Central memory CD4-positive, alpha-beta T cell (primary cell): ENCODE data around the gene KRT24.
"Not testable (repeated sequence)": the region's sequence is repeated elsewhere in the genome, so short reads cannot be mapped to it uniquely, and the experiment has no call there.

Experiments
- DNase-seq: peaks from one replicate; pipeline ENCODE4 v3.0.0; 2022
- total RNA-seq, 3 experiments: gene quantifications; one replicate each; lab custom pipeline; 2026; lab: John Stamatoyannopoulos, UW

KRT24 gene
- total RNA-seq, result 0 to 0.39 (median 0) reads per million in 3 experiments

DNA sequence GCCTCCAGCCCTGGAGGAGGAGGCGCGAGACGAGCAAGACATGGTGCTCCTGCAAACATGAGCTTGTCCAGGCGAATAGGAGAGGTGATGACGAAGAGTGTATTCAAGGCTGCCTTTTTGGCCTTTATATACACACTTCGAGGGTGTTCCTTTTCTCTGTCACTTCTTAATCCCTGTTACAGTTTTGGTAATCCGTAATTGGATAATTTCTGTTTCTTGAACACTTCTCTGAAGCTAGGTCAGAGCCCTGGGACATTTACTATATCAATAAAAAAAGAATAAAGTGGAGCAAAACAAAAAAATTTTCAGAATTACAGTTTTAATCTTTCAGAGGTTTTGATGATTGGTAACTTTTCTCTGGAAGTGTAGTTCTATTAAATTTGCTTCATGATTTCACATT lies at the start of gene KRT24:
KRT24 (minus strand) TSS at position 101 of the 400 bp plus-strand sequence; CDS start at position 42, 59 bp downstream.
- DNase-seq, result no peak

DNA sequence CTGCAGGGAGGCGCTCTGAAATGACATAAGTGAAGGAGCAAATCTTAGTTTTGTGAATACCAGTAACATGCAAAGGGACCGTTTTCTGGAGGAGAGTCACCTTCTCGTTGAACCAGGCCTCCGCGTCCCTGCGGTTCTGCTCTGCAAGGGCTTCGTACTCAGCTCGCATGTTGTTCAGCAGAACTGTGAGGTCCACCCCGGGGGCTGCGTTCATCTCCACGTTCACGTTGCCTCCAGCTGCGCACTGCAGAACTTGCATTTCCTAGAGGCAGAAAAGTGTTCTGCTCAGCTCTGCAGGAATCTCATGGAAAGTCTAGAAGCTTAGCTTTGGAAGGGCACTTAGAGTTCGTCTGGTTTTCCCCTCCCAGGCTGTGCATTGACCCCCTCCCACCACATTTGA lies 47.5 kb upstream of the KRT24 start:
- DNase-seq, result no peak

DNA sequence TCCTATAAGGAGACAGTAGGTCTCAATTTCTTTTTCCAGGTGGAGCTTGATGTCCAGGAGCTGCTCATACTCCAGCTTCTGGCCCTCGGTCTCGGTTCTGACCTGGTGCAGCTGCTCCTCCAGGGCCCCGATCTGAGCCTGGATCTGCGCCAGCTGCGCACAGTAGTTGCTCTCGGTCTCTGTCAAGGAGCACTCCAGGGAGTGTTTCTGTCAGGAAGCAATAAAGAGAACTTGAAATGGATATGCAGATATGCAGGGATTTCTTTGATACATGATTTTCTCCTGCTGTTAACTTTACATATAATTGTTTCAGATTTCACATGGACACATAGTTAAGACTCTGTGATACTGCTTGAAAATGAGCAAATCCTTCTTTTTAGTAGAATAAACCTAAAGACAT lies 46.8 kb upstream of the KRT24 start:
- DNase-seq, result no peak

DNA sequence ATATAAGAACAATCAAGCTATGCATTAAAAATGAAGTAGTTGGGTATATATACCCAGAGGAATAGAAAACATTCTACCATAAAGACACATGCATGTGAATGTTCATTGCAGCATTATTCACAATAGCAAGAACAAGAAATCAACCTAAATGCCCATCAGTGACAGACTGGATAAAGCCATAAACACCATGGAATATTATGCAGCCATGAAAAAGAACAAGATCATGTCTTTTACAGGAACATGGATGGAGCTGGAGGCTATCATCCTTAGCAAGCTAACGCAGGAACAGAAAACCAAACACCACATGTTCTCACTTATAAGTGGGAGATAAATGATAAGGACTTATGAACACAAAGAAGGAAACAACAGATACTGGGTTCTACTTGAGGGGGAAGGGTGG lies 45.1 kb upstream of the KRT24 start:
- not testable (repeated sequence) for DNase-seq

DNA sequence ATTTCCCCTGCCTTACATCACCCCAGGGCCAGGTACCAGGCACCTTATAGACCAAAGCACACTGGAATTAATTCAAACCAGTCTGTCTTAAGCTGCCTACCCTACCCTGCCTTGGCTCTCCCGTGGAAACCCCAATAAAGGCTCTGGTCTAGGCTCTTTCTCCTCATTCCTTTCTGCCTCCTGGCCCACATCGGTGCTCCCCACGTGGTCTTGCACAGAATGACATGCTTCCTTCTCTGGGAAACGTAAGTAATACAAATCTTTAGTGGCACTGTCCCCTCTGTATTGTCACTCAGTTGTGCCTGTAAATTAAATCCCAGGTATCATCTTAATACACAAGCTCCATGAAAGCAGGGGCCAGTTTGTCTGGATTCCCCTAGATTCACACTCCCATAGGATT lies 35.0 kb upstream of the KRT24 start:
- DNase-seq, result no peak

DNA sequence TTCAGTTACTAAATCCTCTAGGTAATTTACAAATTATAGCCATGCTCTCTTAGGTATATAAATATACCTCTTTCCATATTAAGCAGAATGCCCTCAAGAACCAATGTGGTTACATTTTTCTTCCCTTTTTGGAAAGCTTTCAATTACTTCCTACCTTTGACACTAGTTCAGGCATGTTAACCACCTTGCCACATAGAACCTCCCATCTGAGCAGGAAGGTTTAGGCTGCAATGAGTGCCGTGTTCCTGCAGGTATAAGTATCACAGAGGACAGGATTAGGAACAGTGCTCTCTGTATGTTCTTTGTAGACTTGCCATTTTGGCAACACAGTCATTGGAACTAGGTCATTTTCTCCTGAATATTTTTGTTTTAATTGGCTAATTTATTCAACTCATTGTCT lies 31.5 kb upstream of the KRT24 start:
- no peak for DNase-seq

DNA sequence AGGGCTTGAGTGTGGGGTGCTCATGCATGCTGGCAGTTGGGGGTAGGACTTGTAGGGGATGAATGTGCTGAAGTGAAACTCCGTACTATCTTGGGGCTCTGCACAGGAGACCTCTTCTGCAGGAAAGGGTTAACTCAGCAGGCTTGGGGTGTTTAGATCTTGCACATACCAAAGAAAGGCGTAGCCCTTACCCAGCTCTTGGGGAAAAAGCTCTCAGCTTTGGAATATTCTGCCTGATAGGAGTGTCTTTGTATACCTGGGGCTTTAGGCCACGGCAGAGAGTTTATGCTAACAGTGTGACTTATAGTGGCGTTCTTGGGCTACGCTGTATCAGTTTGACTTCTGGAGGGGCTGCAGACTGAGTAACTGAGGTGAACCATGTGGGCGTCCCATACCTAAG lies 30.5 kb upstream of the KRT24 start:
- no peak for DNase-seq

DNA sequence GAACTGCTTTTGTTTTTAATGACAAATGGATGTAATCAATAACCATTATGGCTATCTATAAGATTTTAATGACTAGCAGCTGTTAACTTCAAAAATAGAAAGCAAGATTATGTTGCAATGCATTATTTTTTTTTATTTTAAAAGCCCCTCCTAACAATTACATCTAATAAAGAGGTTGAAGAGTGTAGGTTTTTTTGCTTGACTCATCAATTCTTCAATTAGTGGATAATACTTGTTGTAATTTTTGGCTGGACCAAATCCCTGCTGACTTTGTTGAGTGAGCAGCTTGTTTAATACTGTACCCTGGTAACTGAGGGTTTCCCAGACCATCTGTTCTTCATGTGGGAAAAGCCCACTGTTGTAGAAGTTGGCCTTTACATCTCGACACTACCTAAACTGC lies 27.4 kb upstream of the KRT24 start:
- DNase-seq, result no peak

DNA sequence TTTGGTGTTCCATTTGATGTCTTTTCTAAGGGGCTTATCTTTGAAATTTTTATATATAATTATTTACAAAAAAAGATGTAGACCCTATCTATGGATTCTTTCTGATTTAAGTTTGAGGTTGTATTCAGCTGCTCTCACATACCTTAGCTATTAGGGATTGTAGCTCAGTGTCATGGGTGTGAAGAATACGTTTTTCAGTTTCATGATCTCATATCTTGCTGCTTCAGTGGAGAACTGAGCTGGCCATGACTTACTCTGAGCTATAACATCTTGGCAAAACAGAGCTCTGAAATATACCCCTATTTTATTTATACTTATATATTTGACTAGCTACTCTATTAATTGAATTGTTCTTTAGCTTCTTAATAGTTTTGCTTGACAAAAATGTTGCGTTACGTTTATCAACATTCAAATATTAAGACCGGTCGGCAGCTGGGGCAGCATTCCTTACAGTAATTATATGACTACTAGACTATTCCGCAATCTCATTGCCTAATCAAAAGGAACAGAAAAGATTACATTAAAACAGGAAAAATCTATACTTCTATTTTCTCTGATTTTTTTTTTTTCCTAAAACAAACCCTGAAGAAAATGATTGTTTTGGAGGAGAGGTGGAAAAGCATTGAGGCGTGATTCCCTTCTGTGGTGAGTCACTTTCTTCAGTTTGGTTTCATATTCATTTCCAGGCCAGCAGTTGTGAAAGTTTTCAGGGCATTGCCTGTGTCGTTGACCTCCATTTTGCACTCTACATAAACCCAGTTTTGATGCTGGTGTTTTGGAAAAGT lies 24.1 kb upstream of the KRT24 start:
- DNase-seq, result no peak

DNA sequence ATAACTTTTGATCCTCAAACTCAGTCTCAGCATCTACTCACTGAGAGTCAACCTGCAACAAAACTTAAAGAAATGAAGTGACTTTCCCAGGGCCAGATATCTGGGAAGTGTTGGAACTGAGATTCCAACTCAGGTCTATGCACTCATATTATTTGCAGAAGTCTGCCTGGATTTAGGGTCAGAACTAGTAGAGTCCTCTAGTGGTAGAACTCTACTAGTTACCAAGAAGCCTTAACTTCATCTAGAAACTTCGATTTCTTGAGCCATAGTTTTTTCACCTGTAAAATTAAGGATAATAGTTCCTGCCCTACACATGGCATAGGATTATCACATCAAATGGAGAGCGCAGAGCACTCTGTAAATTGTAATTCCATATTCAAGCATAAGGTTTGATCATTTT lies 23.4 kb upstream of the KRT24 start:
- no peak for DNase-seq

DNA sequence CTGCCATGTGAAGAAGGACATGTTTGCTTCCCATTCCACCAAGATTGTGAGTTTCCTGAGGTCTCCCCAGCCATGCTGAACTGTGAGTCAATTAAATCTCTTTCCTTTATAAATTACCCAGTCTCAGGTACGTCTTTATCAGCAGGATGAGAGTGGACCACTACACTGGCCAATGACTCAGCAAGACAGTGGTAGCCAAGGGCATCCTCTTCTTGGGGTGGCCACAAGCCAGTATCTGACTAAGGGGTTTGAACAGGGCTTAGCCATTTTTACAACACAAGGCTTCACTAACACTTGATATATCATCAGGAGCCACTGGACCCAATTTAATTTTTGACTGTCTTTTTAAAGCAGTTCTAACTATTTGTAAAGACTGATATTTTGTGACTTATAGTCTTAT lies 21.1 kb upstream of the KRT24 start:
- DNase-seq, result no peak

DNA sequence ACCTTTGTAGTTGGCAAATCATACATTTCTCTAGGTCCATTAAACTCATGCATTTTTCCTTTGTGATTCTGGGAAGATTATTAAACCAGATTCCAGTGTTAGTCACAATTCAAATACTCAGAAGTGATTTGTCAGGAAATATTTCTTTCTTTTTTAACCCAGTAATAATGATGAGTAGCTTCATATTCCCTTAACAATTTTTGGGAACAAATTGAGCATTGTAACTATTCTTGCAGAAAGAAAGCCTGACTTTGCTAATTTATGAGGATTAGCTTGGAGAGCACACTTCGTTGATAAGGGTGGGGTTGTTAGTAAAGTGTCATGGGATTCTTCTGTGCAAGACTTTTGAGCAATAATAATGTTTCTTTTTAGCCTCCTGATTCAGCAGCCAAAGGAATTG lies 18.7 kb upstream of the KRT24 start:
- DNase-seq, result no peak

DNA sequence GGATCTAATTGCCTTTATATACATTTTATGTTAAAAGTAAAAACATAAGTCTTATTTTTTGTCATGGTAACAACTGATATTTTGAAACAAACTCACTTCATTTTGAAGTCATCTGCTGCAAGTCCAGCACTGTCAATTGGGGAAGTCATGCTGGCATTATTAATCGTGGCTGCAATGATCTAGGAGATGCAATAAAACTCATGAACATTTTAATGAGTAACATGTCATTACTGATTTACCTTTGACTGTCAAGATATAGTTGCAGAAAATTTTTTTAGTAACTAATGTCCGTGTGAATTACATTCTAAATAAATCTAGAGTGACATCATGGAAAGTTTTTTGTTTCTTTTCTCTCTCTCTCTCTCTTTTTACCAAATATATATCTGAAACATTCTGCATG lies 17.3 kb upstream of the KRT24 start:
- DNase-seq, result no peak

DNA sequence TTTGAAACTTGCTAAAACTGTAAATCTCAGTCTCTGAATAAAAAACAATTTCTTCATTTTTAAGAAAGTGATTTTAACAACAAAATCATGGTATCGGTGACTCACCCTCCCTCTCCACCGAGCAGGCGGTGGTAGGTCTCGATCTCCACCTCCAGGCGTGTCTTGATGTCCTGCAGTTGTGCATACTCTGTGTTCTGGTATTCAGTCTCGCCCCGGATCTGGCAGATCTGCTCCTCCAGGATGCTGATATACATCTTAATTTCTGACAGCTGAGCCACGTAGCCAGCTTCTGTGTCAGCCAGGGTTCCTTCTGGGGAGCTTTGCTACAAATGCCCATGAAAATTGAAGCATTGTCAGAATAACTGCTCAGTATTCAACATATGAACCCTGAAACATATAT lies 15.4 kb upstream of the KRT24 start:
- DNase-seq, result no peak

DNA sequence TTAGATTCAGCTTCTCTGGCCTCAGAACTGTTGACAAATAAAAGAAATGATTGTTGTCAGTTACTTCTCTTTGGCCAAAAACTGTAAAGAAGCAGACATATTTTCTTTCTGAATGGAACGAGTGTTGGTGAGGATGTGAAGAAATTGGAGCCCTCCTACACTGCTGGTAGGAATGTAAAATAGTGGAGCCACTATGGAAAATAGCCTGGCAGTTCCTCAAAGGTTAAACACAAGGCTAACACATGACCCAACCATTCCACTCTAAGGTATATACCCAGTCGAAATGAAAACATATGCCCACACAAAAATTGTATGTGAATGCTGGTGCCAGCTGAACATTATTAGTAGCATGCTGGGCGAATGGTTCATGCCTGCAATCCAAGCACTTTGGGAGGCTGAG lies 14.2 kb upstream of the KRT24 start:
- no peak for DNase-seq

DNA sequence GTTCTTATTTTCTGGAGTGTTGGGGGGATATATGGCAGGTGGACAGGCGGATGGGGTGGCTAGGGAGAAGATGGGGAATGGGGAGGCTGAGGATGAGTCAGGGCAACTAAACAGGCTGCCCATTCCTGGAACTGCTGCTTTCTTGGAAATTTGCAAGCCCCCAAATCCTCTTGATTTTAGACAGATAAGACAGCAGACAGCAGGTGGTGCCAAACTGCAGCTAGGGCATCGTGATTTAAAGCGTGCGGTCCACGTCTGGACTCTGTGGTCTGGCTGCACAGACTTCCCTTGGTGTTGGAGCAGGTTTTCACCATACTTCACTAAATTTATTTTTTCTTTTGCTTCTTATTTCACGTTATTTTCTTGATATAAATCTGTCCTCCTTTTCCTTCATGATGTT lies 10.9 kb upstream of the KRT24 start:
- DNase-seq, result no peak

DNA sequence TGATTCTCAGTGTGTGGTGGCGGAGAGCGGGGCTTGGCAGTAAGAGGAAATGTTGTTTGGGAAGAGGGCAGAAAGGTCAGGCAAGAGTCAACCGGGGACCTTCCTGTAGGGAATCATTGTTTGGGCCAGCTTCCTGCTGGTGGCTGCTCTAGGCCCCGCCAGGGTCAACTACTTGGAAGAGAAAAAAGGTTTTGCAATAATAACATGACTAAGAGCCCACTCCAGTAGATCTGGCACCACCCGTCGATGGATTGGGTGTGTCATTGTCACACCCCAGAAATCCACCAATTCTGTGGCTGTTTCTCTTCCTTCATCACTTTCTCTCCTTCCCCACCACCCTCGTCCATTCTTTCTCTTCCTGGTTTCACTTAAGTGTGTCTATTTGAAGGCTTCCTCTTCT lies 4.2 kb upstream of the KRT24 start:
- no peak for DNase-seq

DNA sequence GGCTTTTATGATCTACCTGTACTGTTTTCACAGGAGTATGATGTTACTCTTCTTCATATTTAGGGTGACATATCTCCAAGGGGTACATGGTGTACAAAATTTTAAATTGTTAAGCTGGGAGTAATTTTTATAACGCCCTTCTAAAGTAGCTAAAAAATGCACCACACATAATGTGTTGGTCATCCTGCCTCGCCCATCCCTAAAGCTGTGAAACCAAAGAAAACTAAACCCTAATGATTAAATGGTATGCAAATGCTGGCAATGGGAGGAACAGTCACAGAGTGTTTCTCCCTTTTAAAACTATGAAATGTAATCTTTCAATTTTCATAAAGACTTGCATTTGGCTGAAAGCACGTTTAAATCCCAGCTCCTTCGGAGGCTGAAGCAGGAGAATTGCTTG lies 2.0 kb upstream of the KRT24 start:
- no peak for DNase-seq

DNA sequence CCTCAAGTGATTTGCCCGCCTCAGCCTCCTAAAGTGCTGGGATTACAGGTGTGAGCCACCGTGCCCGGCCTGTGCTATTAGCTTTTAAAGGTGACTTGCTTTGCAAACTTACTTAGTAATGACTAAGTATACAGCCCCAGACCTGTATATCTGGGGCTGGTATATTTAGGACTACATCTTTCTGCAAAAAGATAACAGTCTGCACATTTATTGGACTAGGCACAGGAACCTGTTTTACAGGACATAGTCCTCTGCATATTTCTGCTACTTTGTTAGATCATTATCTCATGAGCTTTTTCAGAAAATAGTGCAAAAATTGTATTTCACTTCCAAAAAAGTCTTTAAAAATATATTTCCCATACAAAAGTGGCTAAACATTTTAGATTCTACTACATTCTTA lies 1.3 kb downstream of the KRT24 start:
- no peak for DNase-seq

DNA sequence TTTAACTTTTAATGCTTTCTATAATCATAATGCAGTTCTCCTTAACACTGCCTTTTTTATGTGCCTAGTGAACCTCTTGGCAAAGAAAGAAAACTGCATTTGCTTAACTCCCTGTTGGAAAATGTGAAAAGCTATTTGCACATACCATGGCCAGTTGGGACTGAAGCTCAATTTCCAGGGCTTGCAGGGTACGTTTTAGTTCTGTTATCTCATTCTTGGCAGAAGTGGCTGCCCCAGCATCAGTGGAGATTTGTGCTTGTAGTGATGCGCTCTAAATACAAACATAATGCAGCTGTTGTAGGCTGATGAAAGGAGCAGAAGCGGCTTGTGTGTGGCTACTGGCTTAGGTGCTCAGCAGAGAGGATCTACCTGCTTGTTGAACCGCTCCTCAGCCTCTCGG lies 3.7 kb downstream of the KRT24 start:
- DNase-seq, result no peak

DNA sequence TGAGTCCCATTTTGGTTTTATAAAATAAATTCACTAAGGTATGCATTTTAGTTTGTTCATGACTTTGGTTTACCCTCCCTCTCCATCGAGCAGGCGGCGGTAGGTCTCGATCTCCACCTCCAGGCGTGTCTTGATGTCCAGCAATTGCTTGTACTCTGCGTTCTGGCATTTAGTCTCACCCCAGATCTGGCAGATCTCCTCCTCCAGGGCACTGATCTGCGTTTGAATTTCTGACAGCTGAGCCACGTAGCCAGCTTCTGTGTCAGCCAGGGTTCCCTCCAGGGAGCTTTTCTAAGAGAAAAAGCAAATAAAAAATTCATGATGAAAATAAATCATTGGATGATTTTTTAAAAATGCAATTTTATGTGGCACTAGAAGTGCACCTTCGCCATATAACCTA lies 4.2 kb downstream of the KRT24 start:
- no peak for DNase-seq

DNA sequence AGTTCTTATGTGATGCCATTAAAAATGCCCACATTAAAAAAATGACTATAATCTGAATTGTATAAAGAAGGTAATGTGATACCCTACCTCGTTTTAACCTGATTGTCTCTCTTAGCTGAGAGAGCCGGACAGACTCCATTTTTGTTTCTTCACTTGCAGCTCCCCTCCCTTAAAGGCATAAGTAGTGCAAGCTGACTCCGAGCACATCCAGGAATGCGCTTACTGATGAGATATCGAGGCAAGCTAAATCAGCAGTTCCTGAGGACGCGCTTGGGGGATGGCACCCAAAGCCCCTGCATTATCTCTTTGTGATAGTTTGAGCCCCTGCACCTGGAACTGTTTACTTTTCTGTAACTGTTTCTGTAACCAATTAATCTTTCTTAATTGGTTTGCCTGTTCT lies 6.3 kb downstream of the KRT24 start:
- DNase-seq, result no peak

DNA sequence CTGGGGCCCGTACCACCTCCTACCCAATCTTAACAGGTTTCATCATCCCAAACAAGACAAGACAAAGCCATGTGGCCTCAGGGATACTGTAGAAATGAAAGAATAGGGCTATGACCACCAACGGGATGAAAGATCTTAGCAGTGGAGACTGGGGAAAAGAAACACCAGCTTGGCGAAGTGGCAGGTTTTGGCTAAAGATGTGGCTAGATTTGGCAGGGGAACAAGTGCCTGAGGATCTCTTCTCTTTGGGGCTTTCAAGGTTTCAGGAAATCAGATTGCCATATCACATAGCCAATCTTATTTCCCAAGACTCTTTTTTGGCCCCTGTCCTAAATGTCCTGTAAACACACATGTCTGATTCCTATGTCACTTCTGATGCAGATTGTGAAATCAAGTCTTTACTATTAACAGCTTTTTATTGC lies 6.9 kb downstream of the KRT24 start:
- no peak for DNase-seq

DNA sequence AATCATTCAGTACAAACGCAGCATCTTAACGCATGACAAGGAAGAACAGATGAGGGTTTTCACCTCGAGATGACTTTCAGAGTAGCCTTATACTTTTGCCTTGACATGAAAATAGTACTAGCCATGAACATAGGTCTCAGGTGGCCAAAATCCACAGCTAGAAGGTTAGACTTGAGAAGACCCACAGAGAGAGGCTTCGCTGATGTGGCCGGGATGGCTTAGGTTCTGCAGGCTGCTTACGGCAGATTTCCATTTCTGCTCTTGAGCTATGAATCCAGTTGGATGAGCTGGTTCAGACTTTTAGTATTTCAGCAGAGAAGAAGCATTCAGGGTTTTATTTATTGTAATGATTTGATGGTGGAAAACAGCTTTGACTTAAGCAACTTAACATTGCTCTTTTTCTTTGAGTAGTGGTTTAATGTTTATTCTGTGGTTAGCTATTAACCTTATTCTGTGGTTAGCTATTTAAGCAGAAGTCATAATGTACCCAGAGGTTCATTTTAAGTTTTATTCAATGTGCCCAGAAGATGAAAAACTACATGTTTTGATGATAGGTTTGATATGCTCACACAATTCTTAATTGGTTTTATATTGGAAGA lies 7.6 kb downstream of the KRT24 start:
- DNase-seq, result no peak

DNA sequence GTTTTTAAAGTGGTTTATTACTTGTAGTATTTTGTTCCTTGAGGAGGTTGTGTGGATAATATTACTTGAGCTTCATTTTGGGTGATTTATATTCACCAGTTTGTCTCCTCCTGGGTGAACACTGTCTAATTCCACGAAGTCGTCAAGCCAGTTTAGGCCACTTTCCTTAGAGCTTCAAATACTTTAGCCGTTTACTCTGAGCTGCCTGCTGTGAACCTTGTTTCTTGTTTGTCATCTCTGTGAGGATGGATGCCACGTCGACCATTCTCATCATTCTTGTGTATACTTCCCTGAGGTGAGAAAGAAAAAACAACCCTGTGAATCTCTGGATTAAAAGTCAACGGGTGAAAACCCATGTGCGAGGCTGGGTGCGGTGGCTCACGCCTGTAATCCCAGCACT lies 9.0 kb downstream of the KRT24 start:
- DNase-seq, result no peak
